MCF 10A (cell line): ENCODE results near the gene DPP6. TPM values are rescaled to one million over a fixed set of nuclear protein-coding genes. Genes with fewer than 3 reads are reported as not detected.

Experiments
- BruUV-seq: library from RNA; stranded (reverse); fragments of 400-500 nt; replicated peaks from 2 replicates; lab custom pipeline; 2021; lab: Mats Ljungman, UMichigan
- CTCF ChIA-PET: fragments of 300-600 bp; sonication (Branson Sonifier 250); formaldehyde crosslinking; extraction: SDS; loops from one replicate; lab custom pipeline; 2021; ENCODE audit warnings: antibody characterized with exemption, inconsistent platforms; lab: Yijun Ruan, JAX
- POLR2A ChIA-PET: fragments of 300-600, 350-650 bp; sonication (Branson Sonifier 250); formaldehyde crosslinking; extraction: SDS; loops from one replicate; lab custom pipeline; 2020; ENCODE audit warnings: antibody characterized with exemption, inconsistent platforms; lab: Yijun Ruan, JAX
- DNase-seq: peaks from one replicate; pipeline ENCODE4 v3.0.0-alpha.2; 2018; ENCODE audit not compliant: unreplicated experiment
- H3K27ac Mint-ChIP-seq: one replicate; pipeline ENCODE4 v1.8.0; 2022; ENCODE audit warnings: mild to moderate bottlenecking, low read depth, mixed read lengths; ENCODE audit not compliant: unreplicated experiment
- H3K27me3 Mint-ChIP-seq: one replicate; pipeline ENCODE4 v1.8.0; 2022; ENCODE audit warnings: mixed read lengths; ENCODE audit not compliant: insufficient read depth, unreplicated experiment
- H3K36me3 Mint-ChIP-seq: one replicate; pipeline ENCODE4 v1.8.0; 2022; ENCODE audit warnings: mild to moderate bottlenecking, moderate library complexity, mixed read lengths; ENCODE audit not compliant: insufficient read depth, unreplicated experiment
- H3K4me1 Mint-ChIP-seq: one replicate; pipeline ENCODE4 v1.8.0; 2022; ENCODE audit warnings: mixed read lengths; ENCODE audit not compliant: insufficient read depth, unreplicated experiment
- H3K4me3 Mint-ChIP-seq: one replicate; pipeline ENCODE4 v1.8.0; 2022; ENCODE audit warnings: mild to moderate bottlenecking, moderate library complexity, mixed read lengths; ENCODE audit not compliant: unreplicated experiment
- H3K9me3 Mint-ChIP-seq: one replicate; pipeline ENCODE4 v1.8.0; 2022; ENCODE audit warnings: mixed read lengths; ENCODE audit not compliant: unreplicated experiment
- intact Hi-C: fragments of 100-400 bp; cut with micrococcal nuclease; formaldehyde crosslinking; loops from 2 replicates; pipeline ENCODE4 v1.14.1; 2022
- total RNA-seq: library from RNA; stranded (reverse); gene quantifications from 2 replicates; pipeline ENCODE4 v1.2.3, GENCODE V29; 2022
- TF ChIP-seq, protein P1 (sequence below): fragments of 200-600 bp; IDR thresholded peaks from one replicate; pipeline ENCODE4 v1.8.0; 2022; ENCODE audit warnings: antibody characterized with exemption, mild to moderate bottlenecking; ENCODE audit not compliant: unreplicated experiment

Gene DPP6
- total RNA-seq, 1 experiment from 2014 or later: not detected

DNA sequence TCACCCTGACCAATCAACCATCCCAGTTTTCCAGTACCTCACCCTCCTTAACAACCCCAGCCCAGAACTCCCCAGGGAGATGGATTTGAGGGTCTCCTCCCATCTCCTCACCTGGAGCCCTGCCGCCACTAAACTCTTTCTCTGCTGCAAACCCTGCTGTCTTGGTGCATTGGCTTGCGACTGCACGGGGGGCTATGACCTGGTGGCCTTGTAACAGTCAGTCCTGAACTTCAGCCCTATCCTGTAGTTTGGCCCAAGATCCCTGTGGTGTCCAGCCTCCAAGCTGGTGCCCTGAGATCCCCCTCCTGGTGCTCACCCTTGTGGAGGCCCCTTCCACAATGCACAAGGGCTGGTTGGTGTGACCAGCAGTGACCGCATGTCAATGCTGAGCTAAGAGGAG, 858.8 kb downstream of the DPP6 start:
- TF ChIP-seq, protein P1, sequence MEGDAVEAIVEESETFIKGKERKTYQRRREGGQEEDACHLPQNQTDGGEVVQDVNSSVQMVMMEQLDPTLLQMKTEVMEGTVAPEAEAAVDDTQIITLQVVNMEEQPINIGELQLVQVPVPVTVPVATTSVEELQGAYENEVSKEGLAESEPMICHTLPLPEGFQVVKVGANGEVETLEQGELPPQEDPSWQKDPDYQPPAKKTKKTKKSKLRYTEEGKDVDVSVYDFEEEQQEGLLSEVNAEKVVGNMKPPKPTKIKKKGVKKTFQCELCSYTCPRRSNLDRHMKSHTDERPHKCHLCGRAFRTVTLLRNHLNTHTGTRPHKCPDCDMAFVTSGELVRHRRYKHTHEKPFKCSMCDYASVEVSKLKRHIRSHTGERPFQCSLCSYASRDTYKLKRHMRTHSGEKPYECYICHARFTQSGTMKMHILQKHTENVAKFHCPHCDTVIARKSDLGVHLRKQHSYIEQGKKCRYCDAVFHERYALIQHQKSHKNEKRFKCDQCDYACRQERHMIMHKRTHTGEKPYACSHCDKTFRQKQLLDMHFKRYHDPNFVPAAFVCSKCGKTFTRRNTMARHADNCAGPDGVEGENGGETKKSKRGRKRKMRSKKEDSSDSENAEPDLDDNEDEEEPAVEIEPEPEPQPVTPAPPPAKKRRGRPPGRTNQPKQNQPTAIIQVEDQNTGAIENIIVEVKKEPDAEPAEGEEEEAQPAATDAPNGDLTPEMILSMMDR: no peak
- no peak for DNase-seq
- Mint-ChIP-seq H3K27me3 (no peaks in the 10 kb centered on the region), H3K4me3 (no peak overlapping the region), H3K9me3 (peaks cover 9% of the 10 kb centered on the region), H3K4me1 (no peaks in the 10 kb centered on the region), H3K36me3 (peaks cover 6% of the 10 kb centered on the region), H3K27ac (no peak overlapping the region)
- POLR2A ChIA-PET: no interaction called here
- no TSS peak for BruUV-seq
- intact Hi-C loops: loop anchor here (5.0 kb wide), 1 partner anchor 79 kb away; no protein-coding TSS in a partner anchor
- CTCF ChIA-PET: interaction anchor here (0.7 to 5.2 kb wide), 6 partner anchors 9 to 434 kb away, joined by 3 to 44 read pairs (median 7); no protein-coding TSS in a partner anchor

DNA sequence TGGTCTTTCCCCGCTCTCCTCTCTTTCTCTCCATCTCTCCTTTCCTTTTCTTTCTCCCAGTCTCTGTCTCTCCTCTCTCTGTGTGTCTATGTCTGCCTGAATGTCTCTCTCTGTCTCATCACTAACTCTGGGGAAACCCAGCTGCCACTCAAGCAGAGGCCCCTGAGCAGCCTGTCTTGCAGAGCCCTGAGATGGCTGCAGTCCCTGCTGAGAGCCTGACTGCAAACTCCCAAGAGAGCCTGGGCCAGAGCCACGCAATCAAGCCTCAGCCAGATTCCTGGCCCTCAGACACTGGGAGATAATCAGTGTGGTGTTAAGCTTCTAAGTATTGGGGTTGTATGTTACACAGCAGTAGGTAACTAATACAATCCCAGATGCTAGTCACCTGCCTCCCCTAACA, 859.2 kb downstream of the DPP6 start:
- intact Hi-C loops: loop anchor here (5.0 kb wide), 1 partner anchor 79 kb away; no protein-coding TSS in a partner anchor
- DNase-seq: no peak
- ChIA-PET CTCF (interaction anchor here (0.7 to 5.2 kb wide), 8 partner anchors 10 to 434 kb away, joined by 3 to 44 read pairs (median 7); no protein-coding TSS in a partner anchor), POLR2A (no interaction called here)
- Mint-ChIP-seq H3K9me3 (peaks cover 9% of the 10 kb centered on the region), H3K4me1 (no peaks in the 10 kb centered on the region), H3K36me3 (peaks cover 6% of the 10 kb centered on the region), H3K27me3 (no peaks in the 10 kb centered on the region), H3K27ac (no peak overlapping the region), H3K4me3 (no peak overlapping the region)
- no TSS peak for BruUV-seq
- TF ChIP-seq, protein P1: no peak

DNA sequence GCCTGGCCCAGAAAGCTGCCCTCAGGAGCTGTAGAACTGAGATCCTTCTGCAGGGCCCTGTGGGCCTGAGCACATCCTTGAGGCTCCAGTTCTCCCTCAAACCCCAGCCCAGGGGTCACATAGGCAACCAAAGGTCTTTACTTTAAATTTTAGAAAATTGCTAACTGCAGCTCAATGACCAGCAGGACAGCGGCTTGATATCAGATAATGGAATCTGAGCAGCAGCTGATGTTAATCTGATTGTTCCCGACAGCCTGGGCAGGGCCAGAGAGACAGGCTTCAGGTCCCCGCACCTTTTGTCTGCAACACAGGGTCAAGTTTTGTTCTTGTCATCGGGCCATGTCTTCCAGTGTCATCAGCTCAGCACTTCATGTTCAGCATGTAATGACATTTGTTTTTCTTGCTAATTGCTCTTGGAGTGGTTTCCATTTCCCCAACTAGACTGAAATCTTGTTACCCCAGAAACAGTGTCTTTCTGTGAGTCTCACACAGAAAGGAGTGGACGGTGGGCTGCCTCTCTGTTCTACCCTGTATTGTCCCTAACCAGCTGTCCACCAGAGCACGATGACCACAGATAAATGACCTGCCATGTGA, 859.8 kb downstream of the DPP6 start:
- TF ChIP-seq, protein P1: no peak

DNA sequence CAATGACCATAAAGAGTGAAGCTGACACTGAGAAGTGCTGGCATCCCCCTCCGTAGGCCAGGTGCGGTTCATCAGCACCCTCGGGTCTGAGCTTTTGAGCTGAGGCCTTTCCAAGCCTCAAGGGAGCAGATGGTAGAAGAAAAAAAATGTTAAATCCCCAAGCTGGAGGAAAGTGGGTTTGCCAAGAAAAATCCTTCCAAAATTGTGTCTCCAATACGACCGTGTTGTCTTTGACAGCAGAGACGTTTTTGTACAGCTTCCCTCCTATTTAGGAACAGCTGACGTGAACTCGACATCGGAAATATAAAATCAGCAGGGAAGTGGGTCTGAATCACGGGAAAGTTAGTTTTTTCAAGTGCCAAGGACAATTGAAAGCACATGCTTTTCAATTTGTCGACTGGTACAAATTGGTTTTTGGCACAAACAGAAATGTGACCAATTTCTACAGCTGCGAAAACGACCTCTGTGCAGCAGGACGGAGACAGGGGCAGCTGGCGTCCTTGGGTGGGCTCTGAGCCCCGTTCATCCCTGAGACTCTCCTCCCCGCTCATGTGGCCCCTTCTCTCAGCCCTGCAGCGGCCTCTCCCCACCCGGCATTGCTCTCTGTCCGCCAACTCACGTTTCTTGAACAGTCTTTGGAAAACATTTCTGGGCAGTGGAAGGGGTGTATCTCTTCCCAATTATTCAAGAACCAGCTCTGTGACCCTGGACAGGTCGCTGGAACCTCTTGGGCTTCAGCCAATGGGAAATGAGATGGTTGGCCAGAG, 860.9 kb downstream of the DPP6 start:
- ChIA-PET POLR2A (interaction anchor here (3.5 kb wide), 1 partner anchor 15 kb away, joined by 14 read pairs; no protein-coding TSS in a partner anchor), CTCF (interaction anchor here (0.6 to 5.6 kb wide), 32 partner anchors 9 to 1905 kb away, joined by 3 to 44 read pairs (median 4); no protein-coding TSS in a partner anchor)
- H3K27me3 Mint-ChIP-seq: no peaks in the 10 kb centered on the region
- BruUV-seq: no TSS peak
- peaks cover 9% of the 10 kb centered on the region for H3K9me3 Mint-ChIP-seq
- H3K4me1 Mint-ChIP-seq: no peaks in the 10 kb centered on the region
- H3K36me3 Mint-ChIP-seq: peaks cover 6% of the 10 kb centered on the region
- no peak overlapping the region for H3K27ac Mint-ChIP-seq
- TF ChIP-seq, protein P1: no peak
- intact Hi-C loops: loop anchor here (5.0 kb wide), 1 partner anchor 81 kb away; no protein-coding TSS in a partner anchor
- no peak overlapping the region for H3K4me3 Mint-ChIP-seq
- DNase-seq: no peak

More for the DNA sequence above, 859.8 kb downstream of the DPP6 start:
- H3K27me3 Mint-ChIP-seq: no peaks in the 10 kb centered on the region
- H3K9me3 Mint-ChIP-seq: peaks cover 9% of the 10 kb centered on the region
- POLR2A ChIA-PET: interaction anchor here (3.5 kb wide), 1 partner anchor 16 kb away, joined by 14 read pairs; no protein-coding TSS in a partner anchor
- no TSS peak for BruUV-seq
- peaks cover 6% of the 10 kb centered on the region for H3K36me3 Mint-ChIP-seq
- H3K27ac Mint-ChIP-seq: no peak overlapping the region
- no peak for DNase-seq
- no peaks in the 10 kb centered on the region for H3K4me1 Mint-ChIP-seq
- CTCF ChIA-PET: interaction anchor here (0.6 to 5.6 kb wide), 12 partner anchors 8 to 433 kb away, joined by 3 to 44 read pairs (median 7); no protein-coding TSS in a partner anchor
- intact Hi-C loops: loop anchor here (5.0 kb wide), 1 partner anchor 80 kb away; no protein-coding TSS in a partner anchor
- no peak overlapping the region for H3K4me3 Mint-ChIP-seq
